H9 (cell line): Measurements from ENCODE around the gene GRIK4. TPM values are rescaled to one million over a fixed set of nuclear protein-coding genes. Genes with fewer than 3 reads are reported as not detected.

ENCODE experiments used
- DNase-seq: peaks from one replicate; pipeline ENCODE4 v3.0.0-alpha.2; 2017
- H2AFZ ChIP-seq: one replicate; pipeline ENCODE4 v1.6.1; 2013; ENCODE audit warnings: mild to moderate bottlenecking, low read length, control low read depth, moderate library complexity
- H2AK5ac ChIP-seq: 2 replicates; pipeline ENCODE4 v1.6.1; 2013; ENCODE audit warnings: low read length, control low read depth, mixed read lengths; ENCODE audit not compliant: insufficient read length
- H2BK120ac ChIP-seq: one replicate; pipeline ENCODE4 v1.6.1; 2013; ENCODE audit warnings: low read depth, mild to moderate bottlenecking, low read length, control low read depth, inconsistent platforms; ENCODE audit not compliant: poor library complexity, severe bottlenecking
- H2BK12ac ChIP-seq: 2 replicates; pipeline ENCODE4 v1.6.1; 2013; ENCODE audit warnings: low read length, control low read depth, mixed read lengths, low read depth; ENCODE audit not compliant: insufficient read length
- H2BK15ac ChIP-seq: 2 replicates; pipeline ENCODE4 v1.6.1; 2013; ENCODE audit warnings: low read depth, low read length, control low read depth
- H2BK20ac ChIP-seq: one replicate; pipeline ENCODE4 v1.6.1; 2013; ENCODE audit warnings: low read depth, mild to moderate bottlenecking, low read length, control low read depth, inconsistent platforms; ENCODE audit not compliant: poor library complexity, severe bottlenecking
- H2BK5ac ChIP-seq: 2 replicates; pipeline ENCODE4 v1.6.1; 2013; ENCODE audit warnings: low read length, control low read depth, mixed read lengths; ENCODE audit not compliant: insufficient read length
- H3K14ac ChIP-seq: 2 replicates; pipeline ENCODE4 v1.6.1; 2013; ENCODE audit warnings: low read length, control low read depth; ENCODE audit not compliant: insufficient read depth
- H3K18ac ChIP-seq: 2 replicates; pipeline ENCODE4 v1.6.1; 2013; ENCODE audit warnings: low read depth, mild to moderate bottlenecking, mixed read lengths, low read length, control low read depth; ENCODE audit not compliant: insufficient read length
- H3K23ac ChIP-seq: 2 replicates; pipeline ENCODE4 v1.6.1; 2013; ENCODE audit warnings: low read length, control low read depth, mixed read lengths, low read depth; ENCODE audit not compliant: insufficient read length
- H3K23me2 ChIP-seq: 2 replicates; pipeline ENCODE4 v1.6.1; 2013; ENCODE audit warnings: low read depth, mild to moderate bottlenecking, mixed read lengths, low read length, control low read depth; ENCODE audit not compliant: insufficient read length, poor library complexity, severe bottlenecking
- H3K27ac ChIP-seq: 2 replicates; pipeline ENCODE4 v1.5.1; 2013; ENCODE audit warnings: low read length, control low read depth, mixed read lengths, low read depth; ENCODE audit not compliant: insufficient read length
- H3K27me3 ChIP-seq: 2 replicates; pipeline ENCODE4 v1.6.1; 2013; ENCODE audit warnings: low read length, control low read depth, inconsistent platforms; ENCODE audit not compliant: insufficient read depth
- H3K4ac ChIP-seq: 2 replicates; pipeline ENCODE4 v1.6.1; 2013; ENCODE audit warnings: low read depth, mild to moderate bottlenecking, control low read depth, inconsistent platforms, low read length, moderate library complexity
- H3K4me1 ChIP-seq: 2 replicates; pipeline ENCODE4 v1.6.1; 2013; ENCODE audit warnings: low read length, control low read depth, inconsistent platforms; ENCODE audit not compliant: insufficient read depth
- H3K4me2 ChIP-seq: 2 replicates; pipeline ENCODE4 v1.6.1; 2013; ENCODE audit warnings: low read length, control low read depth, mixed read lengths; ENCODE audit not compliant: insufficient read length, insufficient read depth
- H3K56ac ChIP-seq: 2 replicates; pipeline ENCODE4 v1.6.1; 2013; ENCODE audit warnings: low read depth, mild to moderate bottlenecking, mixed read lengths, low read length, control low read depth; ENCODE audit not compliant: insufficient read length
- H3K79me1 ChIP-seq: 2 replicates; pipeline ENCODE4 v1.6.1; 2013; ENCODE audit warnings: low read depth, mild to moderate bottlenecking, moderate library complexity, low read length, control low read depth, inconsistent platforms; ENCODE audit not compliant: insufficient read depth, poor library complexity, severe bottlenecking
- H3K79me2 ChIP-seq: 2 replicates; pipeline ENCODE4 v1.6.1; 2013; ENCODE audit warnings: low read length, control low read depth, inconsistent platforms; ENCODE audit not compliant: insufficient read depth
- H3K9ac ChIP-seq: 2 replicates; pipeline ENCODE4 v1.6.1; 2013; ENCODE audit warnings: low read length, control low read depth, mixed read lengths; ENCODE audit not compliant: insufficient read length; ENCODE audit errors: extremely low read depth
- H3K9me3 ChIP-seq: one replicate; pipeline ENCODE4 v1.6.1; 2013; ENCODE audit warnings: low read depth, low read length, inconsistent platforms; ENCODE audit not compliant: control insufficient read depth
- H3T11ph ChIP-seq: one replicate; pipeline ENCODE4 v1.6.1; 2013; ENCODE audit warnings: mild to moderate bottlenecking, low read length, control low read depth, inconsistent platforms
- H4K20me1 ChIP-seq: one replicate; pipeline ENCODE4 v1.6.1; 2013; ENCODE audit not compliant: control insufficient read depth, insufficient read length, insufficient read depth
- H4K5ac ChIP-seq: 2 replicates; pipeline ENCODE4 v1.6.1; 2013; ENCODE audit warnings: low read depth, mild to moderate bottlenecking, mixed read lengths, low read length, control low read depth; ENCODE audit not compliant: insufficient read length
- H4K8ac ChIP-seq: replicated peaks from 2 replicates; pipeline ENCODE4 v1.6.1; 2013; ENCODE audit warnings: low read length, control low read depth, mixed read lengths, low read depth; ENCODE audit not compliant: insufficient read length
- H4K91ac ChIP-seq: 2 replicates; pipeline ENCODE4 v1.6.1; 2013; ENCODE audit warnings: low read depth, mild to moderate bottlenecking, moderate library complexity, mixed read lengths, low read length, control low read depth; ENCODE audit not compliant: insufficient read length
- H3K27ac Mint-ChIP-seq, 3 experiments: 2 replicates in 2 of 3; 3 replicates in 1 of 3; pipeline ENCODE4 v1.8.0; 2020 to 2021; ENCODE audit warnings: mixed read lengths in 3 of 3, mild to moderate bottlenecking in 1 of 3, moderate library complexity in 1 of 3
- H3K27me3 Mint-ChIP-seq: 2 replicates; pipeline ENCODE4 v1.8.0; 2021; ENCODE audit warnings: low read depth, mild to moderate bottlenecking, moderate library complexity, mixed read lengths
- H3K36me3 Mint-ChIP-seq, 3 experiments: 2 replicates in 2 of 3; 3 replicates in 1 of 3; pipeline ENCODE4 v1.8.0; 2020 to 2021; ENCODE audit warnings: low read depth in 3 of 3, mixed read lengths in 3 of 3; ENCODE audit not compliant: insufficient read depth in 1 of 3
- H3K4me1 Mint-ChIP-seq, 2 experiments: 2 replicates each; pipeline ENCODE4 v1.8.0; 2020; ENCODE audit warnings: mixed read lengths in 2 of 2
- H3K4me3 Mint-ChIP-seq, 2 experiments: 2 replicates in 1 of 2; 3 replicates in 1 of 2; pipeline ENCODE4 v1.8.0; 2020 to 2021; ENCODE audit warnings: mild to moderate bottlenecking in 2 of 2, mixed read lengths in 2 of 2, moderate library complexity in 1 of 2
- H3K9me3 Mint-ChIP-seq, 2 experiments: 2 replicates in 1 of 2; 3 replicates in 1 of 2; pipeline ENCODE4 v1.8.0; 2020; ENCODE audit warnings: mild to moderate bottlenecking in 2 of 2, mixed read lengths in 2 of 2, moderate library complexity in 1 of 2
- CTCF ChIP-seq: fragments of 200-600 bp; sonication (generic); conservative IDR thresholded peaks from 3 replicates; pipeline ENCODE4 v1.8.0; 2021; ENCODE audit warnings: antibody characterized with exemption, mild to moderate bottlenecking
- WGBS: extraction: QIAGEN DNeasy Blood & Tissue Kit; methylation state at CpG from one replicate; pipeline ENCODE4 v1.1.7; 2013; ENCODE audit warnings: missing lambda C conversion rate, low lambda C conversion rate, mixed read lengths; ENCODE audit not compliant: insufficient read length; ENCODE audit errors: extremely low coverage; 5-methylcytosine and 5-hydroxymethylcytosine counted together
- total RNA-seq: library from RNA; stranded (reverse); gene quantifications from 2 replicates; pipeline ENCODE4 v1.2.1, GENCODE V29; 2021

GRIK4 gene
- total RNA-seq, 1 experiment from 2014 or later = 2.3 TPM

GRCh38 chr11:120793150-120793549, 281.6 kb downstream of the GRIK4 start:
- TF ChIP-seq CTCF = no peak
- H3K4me1 Mint-ChIP-seq = no peaks in the 10 kb centered on the region
- no peaks in the 10 kb centered on the region for H3K79me2 ChIP-seq
- H3K27me3 Mint-ChIP-seq = peaks cover 13% of the 10 kb centered on the region
- H2BK120ac ChIP-seq = no peak overlapping the region
- H3K79me1 ChIP-seq = no peaks in the 10 kb centered on the region
- no peak overlapping the region; the same call in 1 of the 2 replicates for H3K14ac ChIP-seq
- no peak overlapping the region for H3K4me2 ChIP-seq
- no peak overlapping the region for H4K5ac ChIP-seq
- no peak for DNase-seq
- H2BK15ac ChIP-seq = no peak overlapping the region
- H3K4ac ChIP-seq = no peak overlapping the region
- no peak overlapping the region for H3K9ac ChIP-seq
- H3K27me3 ChIP-seq = no peaks in the 10 kb centered on the region
- H3K18ac ChIP-seq = no peak overlapping the region
- H3K56ac ChIP-seq = no peak overlapping the region
- H2BK12ac ChIP-seq = no peak overlapping the region
- H3K4me3 Mint-ChIP-seq = no peak overlapping the region
- H3K9me3 Mint-ChIP-seq = no peaks in the 10 kb centered on the region
- H3K27ac Mint-ChIP-seq = no peak overlapping the region
- H2BK5ac ChIP-seq = no peak overlapping the region
- H3K9me3 ChIP-seq = no peaks in the 10 kb centered on the region
- no CpG with 5 or more reads among the region's 5 CpGs for WGBS
- H2AK5ac ChIP-seq = no peak overlapping the region
- no peaks in the 10 kb centered on the region for H3K36me3 Mint-ChIP-seq
- H3K23ac ChIP-seq = no peak overlapping the region
- no peak overlapping the region for H3K27ac ChIP-seq
- no peak overlapping the region for H3T11ph ChIP-seq
- peaks cover 5% of the 10 kb centered on the region; the same call in 1 of the 2 replicates for H3K4me1 ChIP-seq
- no peaks in the 10 kb centered on the region for H4K20me1 ChIP-seq
- no peak overlapping the region for H2AFZ ChIP-seq
- no peak overlapping the region for H4K91ac ChIP-seq
- no peaks in the 10 kb centered on the region for H3K23me2 ChIP-seq
- no peak overlapping the region for H4K8ac ChIP-seq
- no peak overlapping the region for H2BK20ac ChIP-seq
